ENCODE data around the gene PHKA1. TPM values are rescaled to one million over a fixed set of nuclear protein-coding genes. Genes with fewer than 3 reads are reported as not detected.
"Not testable (repeated sequence)": the region's sequence is repeated elsewhere in the genome, so short reads cannot be mapped to it uniquely, and the experiment has no call there.

The PHKA1 gene
- total and polyA plus RNA-seq, 4 donors: 0.57 to 5.5 (median 1.4) TPM

- Histone ChIP-seq H3K4me3 (ENCODE audit: low read depth in 1 of 3, low read length in 3 of 3) (no peak overlapping the region), H3K27ac (ENCODE audit: low read depth in 1 of 2, low read length in 2 of 2) (no peak overlapping the region), H3K9ac (ENCODE audit: low read depth in 1 of 2, low read length in 2 of 2) (no peak overlapping the region), H3K4me1 (ENCODE audit: control insufficient read depth in 4 of 4, insufficient read depth in 4 of 4, low read length in 3 of 4) (no peaks in the 10 kb centered on the region), H3K9me3 (ENCODE audit: control insufficient read depth in 4 of 4, low read length in 3 of 4) (peaks cover 0 to 2% (median 0%) of the 10 kb centered on the region in 4 donors), H3K27me3 (ENCODE audit: control insufficient read depth in 4 of 4, insufficient read depth in 4 of 4, low read length in 3 of 4) (no peaks in the 10 kb centered on the region), H3K36me3 (ENCODE audit: control insufficient read depth in 4 of 4, insufficient read depth in 3 of 4, low read depth in 1 of 4, low read length in 3 of 4) (no peaks in the 10 kb centered on the region)
- no peak for DNase-seq (ENCODE audit: low spot score)
- WGBS: 98% methylated on average over 1 of the region's 1 CpG
- no peak for TF ChIP-seq MAX (IDR thresholded peaks at IDR 0.05)
- no peak for TF ChIP-seq TAF1 (conservative IDR thresholded peaks at IDR 0.05)
- no peak for TF ChIP-seq RAD21 (IDR thresholded peaks at IDR 0.05)
These were observed 30.5 kb downstream of the PHKA1 start for GRCh38 chrX:72683631-72684030.

DNA sequence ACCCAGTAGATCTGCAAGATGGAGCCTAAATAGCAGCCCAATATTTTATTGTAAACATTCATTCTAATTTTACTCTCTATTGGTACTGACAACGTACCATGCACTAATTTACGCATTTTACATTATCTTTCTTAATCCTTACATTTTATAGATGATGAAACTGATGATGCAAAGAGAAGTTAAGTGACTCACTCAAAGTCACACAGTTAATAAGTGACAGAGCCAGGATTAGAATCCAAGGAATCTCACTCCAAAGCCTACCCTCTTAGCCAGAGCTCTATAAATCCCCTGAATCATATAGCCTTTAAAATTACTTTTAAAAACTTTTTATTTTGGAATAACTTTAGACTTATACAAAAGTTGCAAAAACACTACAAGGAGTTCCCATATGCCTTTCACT lies 37.6 kb downstream of the PHKA1 start:
- Histone ChIP-seq H3K9ac (ENCODE audit: low read depth in 1 of 2, low read length in 2 of 2) (no peak overlapping the region), H3K9me3 (ENCODE audit: control insufficient read depth in 4 of 4, low read length in 3 of 4) (peaks cover 0 to 2% (median 0%) of the 10 kb centered on the region in 4 donors), H3K36me3 (ENCODE audit: control insufficient read depth in 4 of 4, insufficient read depth in 3 of 4, low read depth in 1 of 4, low read length in 3 of 4) (peaks cover 0 to 2% (median 0%) of the 10 kb centered on the region in 4 donors), H3K4me1 (ENCODE audit: control insufficient read depth in 4 of 4, insufficient read depth in 4 of 4, low read length in 3 of 4) (no peaks in the 10 kb centered on the region), H3K27ac (ENCODE audit: low read depth in 1 of 2, low read length in 2 of 2) (no peak overlapping the region), H3K4me3 (ENCODE audit: low read depth in 1 of 3, low read length in 3 of 3) (no peak overlapping the region), H3K27me3 (ENCODE audit: control insufficient read depth in 4 of 4, insufficient read depth in 4 of 4, low read length in 3 of 4) (no peaks in the 10 kb centered on the region)
- TF ChIP-seq NR2F2 (IDR thresholded peaks at IDR 0.05) (no peak), SP1 (IDR thresholded peaks at IDR 0.05) (no peak), RAD21 (IDR thresholded peaks at IDR 0.05) (no peak), FOXA1 (IDR thresholded peaks at IDR 0.05) (no peak), YY1 (IDR thresholded peaks at IDR 0.05) (no peak), TAF1 (conservative IDR thresholded peaks at IDR 0.05) (no peak), MAX (IDR thresholded peaks at IDR 0.05) (no peak), CTCF (IDR thresholded peaks at IDR 0.05; ENCODE audit: low read depth, low read length, missing input control) (no peak), FOXA2 (IDR thresholded peaks at IDR 0.05) (no peak), RXRA (IDR thresholded peaks at IDR 0.05) (no peak), HNF4G (IDR thresholded peaks at IDR 0.05) (no peak)
- TF ChIP-seq, protein P1, sequence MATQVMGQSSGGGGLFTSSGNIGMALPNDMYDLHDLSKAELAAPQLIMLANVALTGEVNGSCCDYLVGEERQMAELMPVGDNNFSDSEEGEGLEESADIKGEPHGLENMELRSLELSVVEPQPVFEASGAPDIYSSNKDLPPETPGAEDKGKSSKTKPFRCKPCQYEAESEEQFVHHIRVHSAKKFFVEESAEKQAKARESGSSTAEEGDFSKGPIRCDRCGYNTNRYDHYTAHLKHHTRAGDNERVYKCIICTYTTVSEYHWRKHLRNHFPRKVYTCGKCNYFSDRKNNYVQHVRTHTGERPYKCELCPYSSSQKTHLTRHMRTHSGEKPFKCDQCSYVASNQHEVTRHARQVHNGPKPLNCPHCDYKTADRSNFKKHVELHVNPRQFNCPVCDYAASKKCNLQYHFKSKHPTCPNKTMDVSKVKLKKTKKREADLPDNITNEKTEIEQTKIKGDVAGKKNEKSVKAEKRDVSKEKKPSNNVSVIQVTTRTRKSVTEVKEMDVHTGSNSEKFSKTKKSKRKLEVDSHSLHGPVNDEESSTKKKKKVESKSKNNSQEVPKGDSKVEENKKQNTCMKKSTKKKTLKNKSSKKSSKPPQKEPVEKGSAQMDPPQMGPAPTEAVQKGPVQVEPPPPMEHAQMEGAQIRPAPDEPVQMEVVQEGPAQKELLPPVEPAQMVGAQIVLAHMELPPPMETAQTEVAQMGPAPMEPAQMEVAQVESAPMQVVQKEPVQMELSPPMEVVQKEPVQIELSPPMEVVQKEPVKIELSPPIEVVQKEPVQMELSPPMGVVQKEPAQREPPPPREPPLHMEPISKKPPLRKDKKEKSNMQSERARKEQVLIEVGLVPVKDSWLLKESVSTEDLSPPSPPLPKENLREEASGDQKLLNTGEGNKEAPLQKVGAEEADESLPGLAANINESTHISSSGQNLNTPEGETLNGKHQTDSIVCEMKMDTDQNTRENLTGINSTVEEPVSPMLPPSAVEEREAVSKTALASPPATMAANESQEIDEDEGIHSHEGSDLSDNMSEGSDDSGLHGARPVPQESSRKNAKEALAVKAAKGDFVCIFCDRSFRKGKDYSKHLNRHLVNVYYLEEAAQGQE (IDR thresholded peaks at IDR 0.05): no peak
- TF ChIP-seq, protein P2, sequence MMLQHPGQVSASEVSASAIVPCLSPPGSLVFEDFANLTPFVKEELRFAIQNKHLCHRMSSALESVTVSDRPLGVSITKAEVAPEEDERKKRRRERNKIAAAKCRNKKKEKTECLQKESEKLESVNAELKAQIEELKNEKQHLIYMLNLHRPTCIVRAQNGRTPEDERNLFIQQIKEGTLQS (IDR thresholded peaks at IDR 0.05): no peak
- 100% methylated on average over 2 of the region's 2 CpGs for WGBS
- DNase-seq (ENCODE audit: low spot score): no peak

GRCh38 chrX:72673951-72674350 lies 40.2 kb downstream of the PHKA1 start:
- H3K4me1 ChIP-seq (ENCODE audit: control insufficient read depth in 4 of 4, insufficient read depth in 4 of 4, low read length in 3 of 4); H3K9me3 ChIP-seq (ENCODE audit: control insufficient read depth in 4 of 4, low read length in 3 of 4); H3K4me3 ChIP-seq (ENCODE audit: low read depth in 1 of 3, low read length in 3 of 3); DNase-seq (ENCODE audit: low spot score); H3K9ac ChIP-seq (ENCODE audit: low read depth in 1 of 2, low read length in 2 of 2); H3K27me3 ChIP-seq (ENCODE audit: control insufficient read depth in 4 of 4, insufficient read depth in 4 of 4, low read length in 3 of 4); H3K27ac ChIP-seq (ENCODE audit: low read depth in 1 of 2, low read length in 2 of 2); H3K36me3 ChIP-seq (ENCODE audit: control insufficient read depth in 4 of 4, insufficient read depth in 3 of 4, low read depth in 1 of 4, low read length in 3 of 4): not testable (repeated sequence)
- WGBS: 94% methylated on average over 1 of the region's 1 CpG

DNA sequence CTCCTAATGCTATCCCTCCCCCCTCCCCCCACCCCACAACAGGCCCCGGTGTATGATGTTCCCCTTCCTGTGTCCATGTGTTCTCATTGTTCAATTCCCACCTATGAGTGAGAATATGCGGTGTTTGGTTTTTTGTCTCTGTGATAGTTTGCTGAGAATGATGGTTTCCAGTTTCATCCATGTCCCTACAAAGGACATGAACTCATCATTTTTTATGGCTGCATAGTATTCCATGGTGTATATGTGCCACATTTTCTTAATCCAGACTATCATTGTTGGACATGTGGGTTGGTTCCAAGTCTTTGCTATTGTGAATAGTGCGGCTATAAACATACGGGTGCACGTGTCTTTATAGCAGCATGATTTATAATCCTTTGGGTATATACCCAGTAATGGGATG lies 44.6 kb downstream of the PHKA1 start:
- H3K9ac ChIP-seq (ENCODE audit: low read depth in 1 of 2, low read length in 2 of 2); DNase-seq (ENCODE audit: low spot score); H3K36me3 ChIP-seq (ENCODE audit: control insufficient read depth in 4 of 4, insufficient read depth in 3 of 4, low read depth in 1 of 4, low read length in 3 of 4); H3K4me1 ChIP-seq (ENCODE audit: control insufficient read depth in 4 of 4, insufficient read depth in 4 of 4, low read length in 3 of 4); H3K4me3 ChIP-seq (ENCODE audit: low read depth in 1 of 3, low read length in 3 of 3); H3K27ac ChIP-seq (ENCODE audit: low read depth in 1 of 2, low read length in 2 of 2); H3K27me3 ChIP-seq (ENCODE audit: control insufficient read depth in 4 of 4, insufficient read depth in 4 of 4, low read length in 3 of 4); H3K9me3 ChIP-seq (ENCODE audit: control insufficient read depth in 4 of 4, low read length in 3 of 4): not testable (repeated sequence)
- WGBS: 95% methylated on average over 4 of the region's 5 CpGs

All from liver (tissue), 9 donors.